DOHH2 (cell line): ENCODE measurements around the gene OR13J1.

Experiments used
- H3F3A ChIP-seq: fragments of 200-600 bp; sonication (generic), shearing (Covaris generic); 2 replicates; pipeline ENCODE4 v1.6.0; 2016; ENCODE audit warnings: antibody characterized with exemption, mild to moderate bottlenecking; ENCODE audit not compliant: control insufficient read depth, insufficient read depth
- H3K27ac ChIP-seq: fragments of 200-600 bp; sonication (generic); 2 replicates; pipeline ENCODE4 v1.5.1; 2014; ENCODE audit warnings: low read depth, mild to moderate bottlenecking, low read length, moderate library complexity
- H3K27me3 ChIP-seq: fragments of 200-600 bp; sonication (generic); 2 replicates; pipeline ENCODE4 v1.6.1; 2014; ENCODE audit warnings: mild to moderate bottlenecking, low read length, mixed read lengths; ENCODE audit not compliant: control insufficient read depth
- H3K36me3 ChIP-seq: fragments of 200-600 bp; sonication (generic); 2 replicates; pipeline ENCODE4 v1.6.1; 2014; ENCODE audit warnings: mild to moderate bottlenecking, low read length, moderate library complexity, mixed read lengths; ENCODE audit not compliant: control insufficient read depth
- H3K4me1 ChIP-seq: fragments of 200-600 bp; sonication (generic); 2 replicates; pipeline ENCODE4 v1.6.1; 2014; ENCODE audit warnings: mild to moderate bottlenecking, low read length, mixed read lengths; ENCODE audit not compliant: control insufficient read depth
- H3K4me2 ChIP-seq: fragments of 200-600 bp; sonication (generic); 2 replicates; pipeline ENCODE4 v1.6.0; 2014; ENCODE audit warnings: mild to moderate bottlenecking, low read length, moderate library complexity
- H3K4me3 ChIP-seq: fragments of 200-600 bp; sonication (generic); 2 replicates; pipeline ENCODE4 v1.5.1; 2014; ENCODE audit warnings: mild to moderate bottlenecking, low read length, mixed read lengths
- H3K79me2 ChIP-seq: fragments of 200-600 bp; sonication (generic); 2 replicates; pipeline ENCODE4 v1.6.1; 2014; ENCODE audit warnings: mild to moderate bottlenecking, low read length, mixed read lengths; ENCODE audit not compliant: control insufficient read depth
- H3K9me2 ChIP-seq: fragments of 200-600 bp; sonication (generic); replicated peaks from 2 replicates; pipeline ENCODE4 v1.6.1; 2014; ENCODE audit warnings: mild to moderate bottlenecking, low read length, mixed read lengths; ENCODE audit not compliant: control insufficient read depth
- H3K9me3 ChIP-seq: fragments of 200-600 bp; sonication (generic); 2 replicates; pipeline ENCODE4 v1.6.1; 2014; ENCODE audit warnings: antibody characterized with exemption, low read length, mixed read lengths; ENCODE audit not compliant: control insufficient read depth, insufficient read depth
- H4K20me1 ChIP-seq: fragments of 200-600 bp; sonication (generic); 2 replicates; pipeline ENCODE4 v1.6.0; 2014; ENCODE audit warnings: low read depth, mild to moderate bottlenecking, antibody characterized with exemption, low read length, moderate library complexity; ENCODE audit not compliant: control insufficient read depth, insufficient read depth
- CTCF ChIP-seq: fragments of 200-600 bp; sonication (generic); IDR thresholded peaks from one replicate; pipeline ENCODE4 v1.5.1; 2014; ENCODE audit warnings: antibody characterized with exemption, mild to moderate bottlenecking, low read depth, low read length; ENCODE audit not compliant: poor library complexity, severe bottlenecking
- EZH2phosphoT487 ChIP-seq: fragments of 200-600 bp; sonication (generic); IDR thresholded peaks from 2 replicates; pipeline ENCODE4 v1.6.1; 2017; ENCODE audit warnings: borderline replicate concordance, mild to moderate bottlenecking, antibody characterized with exemption, low read length, moderate library complexity, mixed read lengths

The OR13J1 gene

DNA sequence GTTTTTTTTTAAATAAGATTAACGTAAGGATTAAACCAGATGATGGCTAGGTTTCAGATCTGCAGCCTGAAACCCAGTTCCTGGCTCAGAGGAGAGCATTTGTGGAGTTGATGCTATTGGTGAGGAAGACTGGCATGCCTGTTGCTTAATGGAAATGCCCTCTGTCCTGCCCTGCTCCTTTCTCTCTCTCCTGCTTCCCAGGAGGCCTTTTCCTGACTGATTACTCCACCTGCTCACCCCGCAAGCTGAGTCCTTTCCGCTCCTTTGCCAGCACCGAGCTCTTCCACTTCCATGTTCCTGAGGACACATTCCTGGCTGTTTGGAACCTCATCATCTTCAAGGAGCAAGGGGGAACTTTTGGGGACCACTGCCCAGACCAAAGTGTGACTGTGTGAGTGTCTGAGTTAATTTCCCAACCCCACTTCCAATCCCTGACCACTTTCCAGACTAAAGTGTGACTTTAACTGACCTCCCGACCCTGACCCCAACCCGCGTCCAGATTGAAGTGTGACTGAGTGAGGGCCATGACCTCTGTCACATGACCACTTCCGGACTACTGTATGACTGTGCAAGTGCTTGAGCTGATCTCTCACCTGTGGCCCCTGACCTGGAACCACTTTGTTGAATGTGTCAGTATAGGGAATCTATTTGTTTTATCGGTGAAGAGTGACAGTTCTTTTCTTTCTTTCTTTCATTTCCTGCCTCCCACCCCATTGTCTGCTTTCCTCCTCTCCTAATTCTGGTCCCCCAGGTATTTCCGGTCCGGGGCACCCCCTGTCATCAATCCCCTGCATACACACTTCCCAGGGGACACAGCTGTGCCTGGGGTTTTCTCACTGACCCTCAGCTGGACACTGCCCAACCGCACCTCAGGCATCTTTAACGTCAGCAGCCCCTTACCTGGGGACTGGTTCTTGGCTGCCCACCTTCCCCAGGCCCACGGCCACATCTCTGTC, 35.7 kb downstream of the OR13J1 start:
- Histone ChIP-seq H4K20me1 (no peaks in the 10 kb centered on the region), H3K27ac (peak overlapping the region; percentile 34), H3K4me1 (peaks cover 30% of the 10 kb centered on the region), H3K4me2 (peak overlapping the region; percentile 56), H3K4me3 (peak overlapping the region; percentile 42), H3K36me3 (no peaks in the 10 kb centered on the region), H3K27me3 (no peaks in the 10 kb centered on the region), H3F3A (0 out of 2 replicates have a peak, but pooled peaks cover 2% of the 10 kb centered on the region), H3K9me3 (no peaks in the 10 kb centered on the region), H3K79me2 (no peaks in the 10 kb centered on the region), H3K9me2 (no peaks in the 10 kb centered on the region)
- TF ChIP-seq CTCF, result no peak
- TF ChIP-seq EZH2phosphoT487, result no peak

- H3K27ac ChIP-seq, result no peak overlapping the region
- no peaks in the 10 kb centered on the region for H3K36me3 ChIP-seq
- peaks cover 37% of the 10 kb centered on the region for H3K4me1 ChIP-seq
- H3F3A ChIP-seq, result 0 out of 2 replicates have a peak, but pooled peaks cover 2% of the 10 kb centered on the region
- no peak overlapping the region for H3K4me2 ChIP-seq
- H3K79me2 ChIP-seq, result no peaks in the 10 kb centered on the region
- no peaks in the 10 kb centered on the region for H3K27me3 ChIP-seq
- TF ChIP-seq EZH2phosphoT487, result no peak
- no peak for TF ChIP-seq CTCF
- H4K20me1 ChIP-seq, result no peaks in the 10 kb centered on the region
- H3K9me3 ChIP-seq, result no peaks in the 10 kb centered on the region
- H3K9me2 ChIP-seq, result no peaks in the 10 kb centered on the region
- H3K4me3 ChIP-seq, result no peak overlapping the region
Observed at GRCh38 chr9:35832814-35833213, 37.4 kb downstream of the OR13J1 start.

DNA sequence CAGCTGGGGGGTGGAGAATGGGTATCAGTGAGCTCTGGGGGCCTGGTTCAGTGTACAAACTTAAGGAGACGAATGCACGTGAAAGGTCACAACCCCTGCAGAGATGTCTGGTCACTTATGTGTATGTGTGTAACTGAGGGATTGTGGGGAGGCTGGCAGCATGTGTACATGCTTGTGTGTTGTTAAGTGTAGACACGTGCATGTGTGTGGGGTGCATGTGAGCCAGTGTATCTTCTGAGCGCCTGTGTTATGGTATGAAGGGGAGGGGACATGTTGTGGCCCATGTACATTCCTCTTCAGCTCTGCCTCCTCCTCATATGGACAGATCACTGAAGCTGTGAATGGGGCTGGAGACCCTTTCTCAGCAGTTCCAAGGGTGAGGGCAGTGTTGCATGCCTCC, 39.2 kb downstream of the OR13J1 start:
- Histone ChIP-seq H3K4me2 (no peak overlapping the region), H3F3A (0 out of 2 replicates have a peak, but pooled peaks cover 2% of the 10 kb centered on the region), H4K20me1 (no peaks in the 10 kb centered on the region), H3K27me3 (peaks cover 9% of the 10 kb centered on the region; the same call in 1 of the 2 replicates), H3K36me3 (no peaks in the 10 kb centered on the region), H3K9me2 (no peaks in the 10 kb centered on the region), H3K4me1 (peaks cover 42% of the 10 kb centered on the region), H3K9me3 (no peaks in the 10 kb centered on the region), H3K79me2 (no peaks in the 10 kb centered on the region), H3K4me3 (no peak overlapping the region), H3K27ac (no peak overlapping the region)
- TF ChIP-seq CTCF (no peak), EZH2phosphoT487 (no peak)
